Ovary (tissue), 9 donors: ENCODE measurements around the gene LAMC1. TPM values are rescaled to one million over a fixed set of nuclear protein-coding genes. Genes with fewer than 3 reads are reported as not detected.

Source experiments
- DNase-seq, 5 donors: peaks; one replicate each; pipeline ENCODE4 v3.0.0-alpha.2; 2019 to 2020
- H3K27ac ChIP-seq, 2 donors: fragments of 200-600 bp; one replicate each; pipeline versions ENCODE4 v1.5.1 to v1.8.0; 2019 to 2022
- H3K27me3 ChIP-seq: fragments of 200-600 bp; one replicate; pipeline ENCODE4 v1.8.0; 2022
- H3K36me3 ChIP-seq: fragments of 200-600 bp; sonication (generic); one replicate; pipeline ENCODE4 v1.5.1; 2019
- H3K4me1 ChIP-seq: one replicate; pipeline ENCODE4 v1.8.1; 2013; ENCODE audit warnings: mild to moderate bottlenecking, moderate library complexity; ENCODE audit not compliant: insufficient read depth
- H3K4me3 ChIP-seq: fragments of 200-600 bp; sonication (generic); one replicate; pipeline ENCODE4 v1.5.1; 2017
- H3K9me3 ChIP-seq, 2 donors: fragments of 200-600 bp in 1 of 2; sonication (generic) in 1 of 2; one replicate each; pipeline versions ENCODE4 v1.5.1 to v1.8.1; 2013 to 2019; ENCODE audit warnings: mild to moderate bottlenecking in 1 of 2, moderate library complexity in 1 of 2
- CTCF ChIP-seq, 3 donors: fragments of 450-650 bp in 2 of 3; fragments of 200-600 bp in 1 of 3; IDR thresholded peaks; one replicate each; pipeline versions ENCODE4 v1.5.1 to v1.8.0; 2016 to 2022; ENCODE audit warnings: antibody characterized with exemption in 3 of 3, mild to moderate bottlenecking in 1 of 3
- EP300 ChIP-seq: sonication (generic); formaldehyde crosslinking; IDR thresholded peaks from one replicate; pipeline ENCODE4 v1.6.1; 2017; ENCODE audit warnings: antibody characterized with exemption
- POLR2A ChIP-seq: fragments of 450-650 bp; IDR thresholded peaks from one replicate; pipeline ENCODE4 v1.6.1; 2017; ENCODE audit warnings: antibody characterized with exemption, mild to moderate bottlenecking, moderate library complexity
- WGBS, 3 donors: extraction: QIAGEN DNeasy Blood & Tissue Kit in 1 of 3; methylation state at CpG; one replicate each; pipeline versions ENCODE4 v1.1.5 to v1.1.7; 2013 to 2017; 5-methylcytosine and 5-hydroxymethylcytosine counted together
- intact Hi-C, 4 donors: fragments of 100-400 bp; cut with DNase I; formaldehyde crosslinking; loops; one replicate each; pipeline versions ENCODE4 v1.11.0 to v1.15.1; 2022 to 2023
- polyA plus RNA-seq, 2 donors: library from polyadenylated mRNA; stranded (reverse); fragments of 200-250 nt in 1 of 2; fragments of 350-450 nt in 1 of 2; fragmentation: Illumina TruSeq in 1 of 2; extraction: RNeasy Lipid Tissue Mini Kit (QIAGEN cat#74804) in 1 of 2; gene quantifications; one replicate each; pipeline ENCODE4 v1.2.3, GENCODE V29; 2013 to 2014
- total RNA-seq, 7 donors: library from RNA; depleted of rRNA in 2 of 7; stranded (reverse); fragments of >200 nt in 2 of 7; fragmentation: NEBNext Ultra II Directional in 3 of 7; extraction: Animal tissue kit (Norgen Biotek cat#: 25700) in 3 of 7; gene quantifications; one replicate each; pipeline versions ENCODE4 v1.1.0 to v1.2.4, GENCODE V29; 2016 to 2023
- donor health status: DM: no; HTN: no; CAD: no; lungs with moderate emphysema.
- donor health status: DM: no; HTN: no; CAD: no.
- donor health status: Bipolar disorder and iron deficiency.
- donor health status: DM: yes; HTN: yes; CAD: no.
- donor health status: DM: no; HTN: no; CAD: no.
- donor health status: DM: yes; HTN: yes; CAD: no.

Gene LAMC1
- total and polyA plus RNA-seq, 9 donors = 51.3 to 205 (median 85.2) TPM

GRCh38 chr1:183043872-183044854, 20.9 kb downstream of the LAMC1 start:
- H3K36me3 ChIP-seq = no peaks in the 10 kb centered on the region
- intact Hi-C loops = no loop called here
- no peak overlapping the region for H3K27ac ChIP-seq
- no peak for DNase-seq
- H3K4me3 ChIP-seq = no peak overlapping the region
- H3K9me3 ChIP-seq = no peaks in the 10 kb centered on the region
- H3K4me1 ChIP-seq = peaks cover 10% of the 10 kb centered on the region
- WGBS, 3 donors = 18 to 22% (median 21%) methylated on average over 7 of the region's 7 CpGs
- TF ChIP-seq POLR2A (no peak), EP300 (no peak), CTCF (IDR thresholded peaks at IDR 0.05) (no peak)
- H3K27me3 ChIP-seq = no peaks in the 10 kb centered on the region

- H3K9me3 ChIP-seq = no peaks in the 10 kb centered on the region
- intact Hi-C loops = no loop called here
- no peaks in the 10 kb centered on the region for H3K36me3 ChIP-seq
- H3K4me1 ChIP-seq = peaks cover 10% of the 10 kb centered on the region
- H3K4me3 ChIP-seq = no peak overlapping the region
- DNase-seq = no peak
- 98 to 99% (median 99%) methylated on average over 2 of the region's 2 CpGs for WGBS, 3 donors
- TF ChIP-seq EP300 (no peak), POLR2A (no peak), CTCF (IDR thresholded peaks at IDR 0.05) (no peak)
- no peaks in the 10 kb centered on the region for H3K27me3 ChIP-seq
- no peak overlapping the region for H3K27ac ChIP-seq
Measured at GRCh38 chr1:183044893-183045649, 21.9 kb downstream of the LAMC1 start.

- H3K27ac ChIP-seq = no peak overlapping the region
- peaks cover 5% of the 10 kb centered on the region for H3K4me1 ChIP-seq
Measured at GRCh38 chr1:183048087-183049085, 25.2 kb downstream of the LAMC1 start.

More at GRCh38 chr1:183048087-183049085, 25.2 kb downstream of the LAMC1 start:
- WGBS, 3 donors = 86 to 89% (median 88%) methylated on average over 7 of the region's 7 CpGs
- Histone ChIP-seq H3K27me3 (no peaks in the 10 kb centered on the region), H3K9me3 (no peaks in the 10 kb centered on the region), H3K4me3 (no peak overlapping the region), H3K36me3 (no peaks in the 10 kb centered on the region)
- intact Hi-C loops = no loop called here
- TF ChIP-seq EP300 = no peak
- no peak for TF ChIP-seq POLR2A
- TF ChIP-seq CTCF (IDR thresholded peaks at IDR 0.05) = no peak
- no peak for DNase-seq
